BE2C (cell line): Measurements from ENCODE around the gene SMG6.
"Not testable (repeated sequence)": the region's sequence is repeated elsewhere in the genome, so short reads cannot be mapped to it uniquely, and the experiment has no call there.

Experiments
- DNase-seq: peaks from one replicate; pipeline ENCODE4 v3.0.0-alpha.2; 2020
- H3K27me3 ChIP-seq: fragments of 250-450 bp; sonication (Bioruptor Pico); 2 replicates; pipeline ENCODE4 v1.5.1; 2020; ENCODE audit warnings: mild to moderate bottlenecking
- H3K36me3 ChIP-seq: fragments of 250-450 bp; sonication (Bioruptor Pico); 2 replicates; pipeline ENCODE4 v1.5.1; 2020; ENCODE audit warnings: mild to moderate bottlenecking
- H3K4me1 ChIP-seq: fragments of 250-450 bp; sonication (Bioruptor Pico); 2 replicates; pipeline ENCODE4 v1.5.1; 2020
- H3K4me3 ChIP-seq: 2 replicates; pipeline ENCODE4 v1.5.1; 2011; ENCODE audit warnings: low read depth, low read length
- H3K9me3 ChIP-seq: fragments of 250-450 bp; sonication (Bioruptor Pico); 2 replicates; pipeline ENCODE4 v1.5.1; 2020
- CTCF ChIP-seq: IDR thresholded peaks from 2 replicates; pipeline ENCODE4 v1.5.1; 2012; ENCODE audit warnings: mild to moderate bottlenecking, low read depth, low read length

Gene SMG6

GRCh38 chr17:2207815-2208515, 95.6 kb downstream of the SMG6 start:
- TF ChIP-seq CTCF, result no peak
- no peaks in the 10 kb centered on the region for H3K27me3 ChIP-seq
- no peak overlapping the region for H3K4me3 ChIP-seq
- no peaks in the 10 kb centered on the region for H3K9me3 ChIP-seq
- H3K4me1 ChIP-seq, result no peaks in the 10 kb centered on the region
- H3K36me3 ChIP-seq, result no peaks in the 10 kb centered on the region
- no peak for DNase-seq

- H3K4me1 ChIP-seq, result no peaks in the 10 kb centered on the region
- no peak for TF ChIP-seq CTCF
Measured at GRCh38 chr17:2204393-2204792, 99.2 kb downstream of the SMG6 start.

GRCh38 chr17:2203818-2204217, 99.8 kb downstream of the SMG6 start:
- Histone ChIP-seq H3K36me3 (no peaks in the 10 kb centered on the region), H3K9me3 (no peaks in the 10 kb centered on the region), H3K4me1 (no peaks in the 10 kb centered on the region), H3K4me3 (no peak overlapping the region), H3K27me3 (no peaks in the 10 kb centered on the region)
- DNase-seq, result no peak
- TF ChIP-seq CTCF, result no peak

More at GRCh38 chr17:2204393-2204792, 99.2 kb downstream of the SMG6 start:
- Histone ChIP-seq H3K9me3 (no peaks in the 10 kb centered on the region), H3K4me3 (no peak overlapping the region), H3K36me3 (no peaks in the 10 kb centered on the region), H3K27me3 (no peaks in the 10 kb centered on the region)
- DNase-seq, result no peak

- no peak for TF ChIP-seq CTCF
- H3K27me3 ChIP-seq, result no peaks in the 10 kb centered on the region
- no peak for DNase-seq
Measured at GRCh38 chr17:2202996-2203575, 100.5 kb downstream of the SMG6 start.

GRCh38 chr17:2202302-2202995, 101.1 kb downstream of the SMG6 start:
- Histone ChIP-seq H3K4me3 (no peak overlapping the region), H3K27me3 (no peaks in the 10 kb centered on the region), H3K36me3 (no peaks in the 10 kb centered on the region), H3K4me1 (no peaks in the 10 kb centered on the region), H3K9me3 (no peaks in the 10 kb centered on the region)
- no peak for DNase-seq
- no peak for TF ChIP-seq CTCF

More at GRCh38 chr17:2202996-2203575, 100.5 kb downstream of the SMG6 start:
- Histone ChIP-seq H3K9me3 (no peaks in the 10 kb centered on the region), H3K4me3 (no peak overlapping the region), H3K36me3 (no peaks in the 10 kb centered on the region), H3K4me1 (no peaks in the 10 kb centered on the region)

- not testable (repeated sequence) for H3K4me3 ChIP-seq, H3K36me3 ChIP-seq, H3K4me1 ChIP-seq, DNase-seq, H3K9me3 ChIP-seq, H3K27me3 ChIP-seq
Measured at GRCh38 chr17:2199386-2199785, 104.2 kb downstream of the SMG6 start.
